CD4-positive, CD25-positive, alpha-beta regulatory T cell (primary cell): ENCODE results near the gene SPPL2B. TPM values are rescaled to one million over a fixed set of nuclear protein-coding genes. Genes with fewer than 3 reads are reported as not detected.

Experiments used
- polyA plus RNA-seq, 4 donors: library from polyadenylated mRNA; unstranded; fragments of 300-500 nt; fragmentation: Illumina TruSeq; gene quantifications; one replicate each; pipeline ENCODE4 v1.2.3, GENCODE V29; 2021
- total RNA-seq: library from RNA; stranded (reverse); gene quantifications from one replicate; pipeline ENCODE4 v1.2.3, GENCODE V29; 2022

The SPPL2B gene
- total and polyA plus RNA-seq, 5 donors from 2014 or later: 4.3 to 69.7 (median 6.4) TPM

Other genes with a start within 250 kb of the SPPL2B start
- 131 TPM for gene MOB3A, start 232.4 kb upstream of the SPPL2B start, total RNA-seq
- gene MOB3A, start 232.4 kb upstream of the SPPL2B start, polyA plus RNA-seq: 10 to 100 TPM; 73.6 to 91.1 (median 88.0) TPM
- gene IZUMO4, start 231.8 kb upstream of the SPPL2B start, total RNA-seq: 16.5 TPM
- gene IZUMO4, start 231.8 kb upstream of the SPPL2B start, polyA plus RNA-seq: under 1 TPM; 0.47 to 0.82 (median 0.70) TPM
- 78.0 TPM for gene AP3D1, start 177.1 kb upstream of the SPPL2B start, total RNA-seq
- 10 to 100 TPM; 12.0 to 13.6 (median 12.9) TPM for gene AP3D1, start 177.1 kb upstream of the SPPL2B start, polyA plus RNA-seq
- gene DOT1L, start 164.8 kb upstream of the SPPL2B start, total RNA-seq: 39.3 TPM
- gene DOT1L, start 164.8 kb upstream of the SPPL2B start, polyA plus RNA-seq: under 1 TPM; 0.17 to 0.47 (median 0.28) TPM
- 50.3 TPM for gene PLEKHJ1, start 92.4 kb upstream of the SPPL2B start, total RNA-seq
- 100 to 1,000 TPM in 3 of 4 donors, 10 to 100 TPM in 1; 97.7 to 121 (median 108) TPM for gene PLEKHJ1, start 92.4 kb upstream of the SPPL2B start, polyA plus RNA-seq
- 146 TPM for gene SF3A2, start 91.9 kb upstream of the SPPL2B start, total RNA-seq
- gene SF3A2, start 91.9 kb upstream of the SPPL2B start, polyA plus RNA-seq: 10 to 100 TPM; 13.5 to 26.0 (median 20.0) TPM
- gene AMH, start 79.4 kb upstream of the SPPL2B start, total RNA-seq: 3.5 TPM
- not detected for gene AMH, start 79.4 kb upstream of the SPPL2B start, polyA plus RNA-seq
- 0.99 TPM for gene JSRP1, start 72.3 kb upstream of the SPPL2B start, total RNA-seq
- gene JSRP1, start 72.3 kb upstream of the SPPL2B start, polyA plus RNA-seq: 1 to 10 TPM in 3 of 4 donors, under 1 TPM in 1; 0.89 to 2.4 (median 1.8) TPM
- not detected for gene PEAK3, start 46.5 kb upstream of the SPPL2B start, total RNA-seq
- gene PEAK3, start 46.5 kb upstream of the SPPL2B start, polyA plus RNA-seq: under 1 TPM; 0.10 to 0.32 (median 0.15) TPM
- 0.22 TPM for gene LINGO3, start 20.5 kb upstream of the SPPL2B start, total RNA-seq
- 1 to 10 TPM; 3.0 to 5.3 (median 3.7) TPM for gene LINGO3, start 20.5 kb upstream of the SPPL2B start, polyA plus RNA-seq
- gene LSM7, start 98 bp upstream of the SPPL2B start, total RNA-seq: 83.9 TPM
- 100 to 1,000 TPM; 146 to 187 (median 169) TPM for gene LSM7, start 98 bp upstream of the SPPL2B start, polyA plus RNA-seq
- gene TMPRSS9, start 31.6 kb downstream of the SPPL2B start, total RNA-seq: 0.17 TPM
- gene TMPRSS9, start 31.6 kb downstream of the SPPL2B start, polyA plus RNA-seq: not detected
- 24.6 TPM for gene TIMM13, start 98.9 kb downstream of the SPPL2B start, total RNA-seq
- gene TIMM13, start 98.9 kb downstream of the SPPL2B start, polyA plus RNA-seq: 10 to 100 TPM; 49.7 to 62.5 (median 59.4) TPM
- gene LMNB2, start 128.3 kb downstream of the SPPL2B start, total RNA-seq: 16.0 TPM
- 1 to 10 TPM; 3.8 to 7.5 (median 4.8) TPM for gene LMNB2, start 128.3 kb downstream of the SPPL2B start, polyA plus RNA-seq
- 191 TPM for gene GADD45B, start 147.4 kb downstream of the SPPL2B start, total RNA-seq
- gene GADD45B, start 147.4 kb downstream of the SPPL2B start, polyA plus RNA-seq: 10 to 100 TPM; 53.4 to 70.2 (median 63.3) TPM